Hippocampal formation (tissue), 2 donors: ENCODE measurements around the gene TMEM120A.
A peak's percentile ranks its signal among the peaks of the same experiment; 100 is the strongest.
"Not testable (repeated sequence)": the region's sequence is repeated elsewhere in the genome, so short reads cannot be mapped to it uniquely, and the experiment has no call there.

Experiments used
- DNase-seq, 2 donors: peaks; one replicate each; lab custom pipeline; 2025; lab: John Stamatoyannopoulos, UW

Gene TMEM120A

GRCh38 chr7:75994388-75995051, at the start of gene TMEM120A:
TMEM120A (minus strand) TSS chr7:75994595; CDS start chr7:75994570, 25 bp downstream.
- peak; percentile 84 to 93 for DNase-seq

GRCh38 chr7:76040126-76040525, 45.7 kb upstream of the TMEM120A start:
- DNase-seq, result no peak

GRCh38 chr7:76037310-76037709, 42.9 kb upstream of the TMEM120A start:
- no peak for DNase-seq

GRCh38 chr7:76031964-76032363, 37.6 kb upstream of the TMEM120A start:
- no peak for DNase-seq

GRCh38 chr7:76029682-76030081, 35.3 kb upstream of the TMEM120A start:
- not testable (repeated sequence) for DNase-seq

GRCh38 chr7:76023002-76023401, 28.6 kb upstream of the TMEM120A start:
- DNase-seq, result peak in 1 of 2 donors; percentile 3

- no peak for DNase-seq
These were observed 27.8 kb upstream of the TMEM120A start for GRCh38 chr7:76022026-76022780.

GRCh38 chr7:76020031-76020714, 25.8 kb upstream of the TMEM120A start:
- peak; percentile 12 to 38 for DNase-seq

GRCh38 chr7:76018520-76018919, 24.1 kb upstream of the TMEM120A start:
- DNase-seq, result not testable (repeated sequence)

- DNase-seq, result no peak
These were observed 22.0 kb upstream of the TMEM120A start for GRCh38 chr7:76016191-76016947.

- no peak for DNase-seq
These were observed 17.1 kb upstream of the TMEM120A start for GRCh38 chr7:76011442-76011861.

GRCh38 chr7:76009672-76010600, 15.5 kb upstream of the TMEM120A start:
- no peak for DNase-seq

- DNase-seq, result no peak
These were observed 13.8 kb upstream of the TMEM120A start for GRCh38 chr7:76008156-76008687.

- not testable (repeated sequence) for DNase-seq
These were observed 10.6 kb upstream of the TMEM120A start for GRCh38 chr7:76005004-76005403.

- DNase-seq, result no peak
These were observed 9.0 kb upstream of the TMEM120A start for GRCh38 chr7:76003351-76003750.

- DNase-seq, result no peak
These were observed 8.4 kb upstream of the TMEM120A start for GRCh38 chr7:76002822-76003221.

- DNase-seq, result no peak
These were observed 7.7 kb upstream of the TMEM120A start for GRCh38 chr7:76002139-76002538.

- no peak for DNase-seq
These were observed 6.2 kb upstream of the TMEM120A start for GRCh38 chr7:76000566-76000965.

GRCh38 chr7:75998038-75998437, 3.6 kb upstream of the TMEM120A start:
- no peak for DNase-seq

- no peak for DNase-seq
These were observed 2.1 kb upstream of the TMEM120A start for GRCh38 chr7:75996476-75996875.

- DNase-seq, result no peak
These were observed 1.6 kb upstream of the TMEM120A start for GRCh38 chr7:75995996-75996395.
